H1 (cell line): Measurements from ENCODE around the gene TCERG1L. TPM values are rescaled to one million over a fixed set of nuclear protein-coding genes. Genes with fewer than 3 reads are reported as not detected.

ENCODE experiments used
- CTCF ChIA-PET: fragments of 300-600 bp; sonication (Branson Sonifier 250); formaldehyde crosslinking; loops from one replicate; lab custom pipeline; 2021; ENCODE audit not compliant: partially characterized antibody; lab: Charles Lee
- POLR2A ChIA-PET: fragments of 300-600 bp; sonication (Branson Sonifier 250); formaldehyde crosslinking; loops from one replicate; lab custom pipeline; 2021; ENCODE audit warnings: inconsistent platforms; ENCODE audit not compliant: partially characterized antibody; lab: Charles Lee
- DNase-seq, 2 experiments: peaks; one replicate each; pipeline versions ENCODE4 v3.0.0 to v3.0.0-alpha.2; 2010 to 2022; ENCODE audit warnings: low spot score in 2 of 2, low read depth in 1 of 2, mixed read lengths in 1 of 2
- FAIRE-seq: peaks from 2 replicates; lab custom pipeline; 2011; peaks lifted over from hg19 to GRCh38; lab: Jason Lieb, UNC
- H2AFZ ChIP-seq: 2 replicates; pipeline ENCODE4 v1.8.1; 2012; ENCODE audit warnings: low read length, inconsistent platforms
- H2AK5ac ChIP-seq: 2 replicates; pipeline ENCODE4 v1.6.1; 2013; ENCODE audit warnings: low read depth, low read length
- H2BK120ac ChIP-seq: replicated peaks from 2 replicates; pipeline ENCODE3; 2013; ENCODE audit warnings: low read depth, low read length, inconsistent platforms
- H2BK12ac ChIP-seq: 2 replicates; pipeline ENCODE4 v1.6.1; 2013; ENCODE audit warnings: low read depth, low read length
- H2BK15ac ChIP-seq: 2 replicates; pipeline ENCODE4 v1.6.1; 2013; ENCODE audit warnings: low read length
- H2BK20ac ChIP-seq: 2 replicates; pipeline ENCODE4 v1.6.1; 2013; ENCODE audit warnings: low read length
- H2BK5ac ChIP-seq: 2 replicates; pipeline ENCODE4 v1.6.1; 2013; ENCODE audit warnings: low read depth, low read length
- H3K14ac ChIP-seq: 2 replicates; pipeline ENCODE4 v1.6.1; 2013; ENCODE audit warnings: inconsistent platforms; ENCODE audit not compliant: insufficient read length
- H3K18ac ChIP-seq: 2 replicates; pipeline ENCODE4 v1.6.1; 2013; ENCODE audit warnings: low read length; ENCODE audit errors: extremely low read depth
- H3K23ac ChIP-seq: 2 replicates; pipeline ENCODE4 v1.6.1; 2013; ENCODE audit warnings: inconsistent platforms; ENCODE audit not compliant: insufficient read length
- H3K23me2 ChIP-seq: 2 replicates; pipeline ENCODE4 v1.6.1; 2013; ENCODE audit warnings: low read depth, low read length
- H3K27ac ChIP-seq: 2 replicates; pipeline ENCODE4 v1.6.1; 2011; ENCODE audit warnings: low read depth, low read length, inconsistent platforms
- H3K27me3 ChIP-seq, 4 experiments: replicated peaks in 1 of 4; 1 replicate in 1 of 4; 2 replicates in 3 of 4; pipeline versions ENCODE4 v1.6.1 to v1.8.1; 2011 to 2013; ENCODE audit warnings: low read length in 3 of 4, mild to moderate bottlenecking in 3 of 4, inconsistent platforms in 2 of 4, mixed read lengths in 2 of 4, moderate library complexity in 1 of 4; ENCODE audit not compliant: control insufficient read depth in 3 of 4, insufficient read depth in 3 of 4; ENCODE audit errors: extremely low read depth in 1 of 4
- H3K36me3 ChIP-seq, 4 experiments: 2 replicates each; pipeline versions ENCODE4 v1.6.1 to v1.8.1; 2011 to 2013; ENCODE audit warnings: mild to moderate bottlenecking in 4 of 4, low read length in 3 of 4, moderate library complexity in 2 of 4, control low read depth in 1 of 4, inconsistent platforms in 1 of 4; ENCODE audit not compliant: insufficient read depth in 4 of 4, control insufficient read depth in 2 of 4
- H3K4ac ChIP-seq: replicated peaks from 2 replicates; pipeline ENCODE3; 2013; ENCODE audit warnings: low read length, low read depth, mixed read lengths, inconsistent platforms; ENCODE audit not compliant: insufficient read length
- H3K4me1 ChIP-seq, 4 experiments: replicated peaks in 1 of 4; 1 replicate in 1 of 4; 2 replicates in 3 of 4; pipeline versions ENCODE4 v1.6.1 to v1.8.1; 2011 to 2013; ENCODE audit warnings: low read length in 3 of 4, inconsistent platforms in 2 of 4, mixed read lengths in 1 of 4; ENCODE audit not compliant: insufficient read depth in 4 of 4, control insufficient read depth in 3 of 4
- H3K4me2 ChIP-seq, 2 experiments: 2 replicates each; pipeline versions ENCODE4 v1.6.1 to v1.8.1; 2011 to 2013; ENCODE audit warnings: low read depth in 2 of 2, low read length in 2 of 2, control low read depth in 1 of 2, inconsistent platforms in 1 of 2, mild to moderate bottlenecking in 1 of 2; ENCODE audit not compliant: insufficient read depth in 1 of 2
- H3K4me3 ChIP-seq, 4 experiments: fragments of 200-600, 300-600 bp in 1 of 4; sonication (generic), shearing (Covaris generic), sonication (Bioruptor Twin) in 1 of 4; 2 replicates each; pipeline versions ENCODE4 v1.5.1 to v1.8.1; 2011 to 2016; ENCODE audit warnings: low read length in 4 of 4, low read depth in 3 of 4, control low read depth in 2 of 4, inconsistent platforms in 2 of 4, mild to moderate bottlenecking in 2 of 4, mixed read lengths in 1 of 4, moderate library complexity in 1 of 4; ENCODE audit not compliant: insufficient read depth in 2 of 4; ENCODE audit errors: extremely low read depth in 1 of 4
- H3K56ac ChIP-seq: replicated peaks from 2 replicates; pipeline ENCODE3; 2013; ENCODE audit warnings: low read depth, mild to moderate bottlenecking, mixed read lengths, low read length, inconsistent platforms; ENCODE audit not compliant: insufficient read length
- H3K79me1 ChIP-seq: 2 replicates; pipeline ENCODE4 v1.6.1; 2013; ENCODE audit warnings: low read depth, low read length, control low read depth
- H3K79me2 ChIP-seq, 2 experiments: 2 replicates each; pipeline versions ENCODE4 v1.6.1 to v1.8.1; 2012 to 2013; ENCODE audit warnings: low read length in 2 of 2, mild to moderate bottlenecking in 2 of 2, inconsistent platforms in 1 of 2; ENCODE audit not compliant: insufficient read depth in 2 of 2, control insufficient read depth in 1 of 2
- H3K9ac ChIP-seq, 4 experiments: replicated peaks in 1 of 4; 1 replicate in 1 of 4; 2 replicates in 3 of 4; pipeline versions ENCODE4 v1.6.1 to v1.8.1; 2011 to 2013; ENCODE audit warnings: low read depth in 3 of 4, low read length in 3 of 4, control low read depth in 2 of 4, mild to moderate bottlenecking in 2 of 4, moderate library complexity in 2 of 4, inconsistent platforms in 1 of 4; ENCODE audit errors: extremely low read depth in 1 of 4
- H3K9me3 ChIP-seq, 2 experiments: 2 replicates each; pipeline versions ENCODE4 v1.6.1 to v1.8.1; 2012 to 2013; ENCODE audit warnings: mild to moderate bottlenecking in 2 of 2, moderate library complexity in 2 of 2, control low read depth in 1 of 2, inconsistent platforms in 1 of 2, low read depth in 1 of 2, low read length in 1 of 2, mixed read lengths in 1 of 2; ENCODE audit not compliant: insufficient read depth in 2 of 2
- H4K20me1 ChIP-seq, 2 experiments: replicated peaks in 1 of 2; 2 replicates each; pipeline versions ENCODE3 to v1.8.1; 2011 to 2013; ENCODE audit warnings: inconsistent platforms in 2 of 2, low read length in 2 of 2, mild to moderate bottlenecking in 1 of 2; ENCODE audit not compliant: insufficient read depth in 2 of 2, control insufficient read depth in 1 of 2
- H4K5ac ChIP-seq: 2 replicates; pipeline ENCODE4 v1.6.1; 2013; ENCODE audit warnings: low read length, low read depth, mixed read lengths, inconsistent platforms; ENCODE audit not compliant: insufficient read length
- H4K8ac ChIP-seq: 2 replicates; pipeline ENCODE4 v1.8.0; 2013; ENCODE audit warnings: mild to moderate bottlenecking, moderate library complexity, low read length, inconsistent platforms; ENCODE audit not compliant: insufficient read depth; ENCODE audit errors: extremely low read depth
- H4K91ac ChIP-seq: replicated peaks from 2 replicates; pipeline ENCODE3; 2013; ENCODE audit warnings: low read length, mixed read lengths, inconsistent platforms; ENCODE audit not compliant: insufficient read length
- CTBP2 ChIP-seq: IDR thresholded peaks from 2 replicates; pipeline ENCODE4 v1.7.0; 2011; ENCODE audit warnings: borderline replicate concordance, mild to moderate bottlenecking, moderate library complexity, mixed read lengths, low read length; ENCODE audit not compliant: insufficient read depth, insufficient read length
- GABPA ChIP-seq: IDR thresholded peaks from 2 replicates; pipeline ENCODE4 v1.6.1; 2011; ENCODE audit warnings: mild to moderate bottlenecking, low read length, moderate library complexity, borderline replicate concordance; ENCODE audit not compliant: insufficient read depth
- SIN3A ChIP-seq, 2 experiments: IDR thresholded peaks in 1 of 2; conservative IDR thresholded peaks in 1 of 2; 2 replicates each; pipeline ENCODE4 v1.6.1; 2011 to 2012; ENCODE audit warnings: low read length in 2 of 2, improper control_type of control experiment in 1 of 2, low read depth in 1 of 2, mild to moderate bottlenecking in 1 of 2
- SP4 ChIP-seq: IDR thresholded peaks from 2 replicates; pipeline ENCODE4 v1.6.1; 2012; ENCODE audit warnings: low read length, inconsistent platforms
- TAF7 ChIP-seq: optimal IDR thresholded peaks from 2 replicates; pipeline ENCODE3; 2011; ENCODE audit warnings: low read depth, mild to moderate bottlenecking, inconsistent platforms, low read length, moderate library complexity, borderline replicate concordance
- WGBS, 2 experiments: shearing (Covaris generic) in 1 of 2; methylation state at CpG; one replicate each; pipeline versions ENCODE4 v1.1.6 to v1.1.7; 2013 to 2015; ENCODE audit warnings: low lambda C conversion rate in 2 of 2, mixed read lengths in 2 of 2, inconsistent platforms in 1 of 2, low coverage in 1 of 2, missing lambda C conversion rate in 1 of 2; ENCODE audit not compliant: insufficient replicate concordance in 2 of 2, insufficient coverage in 1 of 2, insufficient read length in 1 of 2; ENCODE audit errors: extremely low coverage in 1 of 2, missing lambda C conversion rate in 1 of 2; 5-methylcytosine and 5-hydroxymethylcytosine counted together
- polyA plus RNA-seq, 7 experiments: library from polyadenylated mRNA; depleted of rRNA in 3 of 7; stranded (reverse) in 5 of 7; unstranded in 2 of 7; fragments of >200 nt in 5 of 7; fragments of 200-250 nt in 2 of 7; gene quantifications; 1 replicate in 5 of 7; 2 replicates in 1 of 7; 4 replicates in 1 of 7; pipeline versions ENCODE4 v1.2.1 to v1.2.3, GENCODE V29; 2011 to 2013; ENCODE audit warnings: missing spikeins in 2 of 7, mixed read lengths in 2 of 7
- total RNA-seq: library from RNA; stranded (reverse); fragmentation: NEBNext Ultra II Directional; extraction: Animal tissue kit (Norgen Biotek cat#: 25700); gene quantifications from 2 replicates; pipeline ENCODE4 v1.2.1, GENCODE V29; 2021

Gene TCERG1L
- total and polyA plus RNA-seq, 2 of the 8 experiments (the other 6 are each of a cell fraction or from before 2014, with no cell fraction given), result 3.9 to 6.9 TPM

- POLR2A ChIA-PET, result no interaction called here
- 93% methylated on average over 33 of the region's 33 CpGs; no CpG with 5 or more reads in 1 of the 2 experiments for WGBS, 2 experiments
- no peak for FAIRE-seq
Observed at GRCh38 chr10:131201741-131202515, 109.6 kb downstream of the TCERG1L start.

More at GRCh38 chr10:131201741-131202515, 109.6 kb downstream of the TCERG1L start:
- Histone ChIP-seq H2BK5ac (no peak overlapping the region), H3K23me2 (no peaks in the 10 kb centered on the region), H3K23ac (no peak overlapping the region), H2BK15ac (no peak overlapping the region), H3K56ac (no peak overlapping the region), H3K9ac (no peak overlapping the region), H4K5ac (no peak overlapping the region), H2AK5ac (no peak overlapping the region), H2BK12ac (no peak overlapping the region), H4K20me1 (no peaks in the 10 kb centered on the region), H3K9me3 (no peaks in the 10 kb centered on the region), H3K36me3 (no peaks in the 10 kb centered on the region), H2AFZ (no peak overlapping the region), H3K14ac (no peak overlapping the region), H3K79me1 (no peaks in the 10 kb centered on the region), H2BK120ac (no peak overlapping the region), H3K27me3 (no peaks in the 10 kb centered on the region), H3K27ac (no peak overlapping the region), H3K4me2 (no peak overlapping the region), H3K18ac (no peak overlapping the region), H3K79me2 (no peaks in the 10 kb centered on the region), H4K8ac (no peak overlapping the region), H3K4me3 (no peak overlapping the region), H4K91ac (no peak overlapping the region), H3K4me1 (peaks cover 0 to 3% (median 0%) of the 10 kb centered on the region in 4 experiments; a peak in 1 of 7 replicates), H3K4ac (no peak overlapping the region), H2BK20ac (no peak overlapping the region)
- TF ChIP-seq CTBP2 (no peak), SP4 (no peak), GABPA (no peak), TAF7 (no peak), SIN3A (conservative IDR thresholded peaks at IDR 0.05 in 1 of 2, IDR thresholded peaks at IDR 0.05 in 1 of 2; ENCODE audit: low read depth in 1 of 2, low read length in 2 of 2) (no peak)
- CTCF ChIA-PET, result interaction anchor here (0.9 kb wide), 1 partner anchor 15 kb away, joined by 3 read pairs; no protein-coding TSS in a partner anchor
- DNase-seq, result no peak
